HEK293 (cell line): ENCODE measurements around the gene KRT78.

Source experiments
- ATF2 ChIP-seq: fragments of 450-650 bp; formaldehyde crosslinking; IDR thresholded peaks from 2 replicates; pipeline ENCODE4 v1.5.1; 2016; ENCODE audit warnings: missing biosample characterization, missing genetic modification characterization, low read depth
- MYNN ChIP-seq: fragments of 450-650 bp; formaldehyde crosslinking; IDR thresholded peaks from 2 replicates; pipeline ENCODE4 v1.5.1; 2016; ENCODE audit warnings: missing biosample characterization, missing genetic modification characterization, borderline replicate concordance
- ZNF138 ChIP-seq: fragments of 450-650 bp; formaldehyde crosslinking; IDR thresholded peaks from 2 replicates; pipeline ENCODE4 v1.5.1; 2016; ENCODE audit warnings: missing biosample characterization, missing genetic modification characterization, borderline replicate concordance
- ZNF302 ChIP-seq: fragments of 450-650 bp; formaldehyde crosslinking; IDR thresholded peaks from 2 replicates; pipeline ENCODE4 v1.5.1; 2016; ENCODE audit warnings: missing biosample characterization, missing genetic modification characterization, low read depth
- ZNF660 ChIP-seq: fragments of 450-650 bp; IDR thresholded peaks from 2 replicates; pipeline ENCODE4 v1.5.1; 2018; ENCODE audit warnings: missing biosample characterization, mild to moderate bottlenecking, missing genetic modification characterization
- ZNF791 ChIP-seq: fragments of 450-650 bp; formaldehyde crosslinking; IDR thresholded peaks from 2 replicates; pipeline ENCODE4 v1.5.1; 2016; ENCODE audit warnings: missing biosample characterization, missing genetic modification characterization
- TF ChIP-seq, protein P1 (sequence below): fragments of 450-650 bp; formaldehyde crosslinking; IDR thresholded peaks from 2 replicates; pipeline ENCODE4 v1.5.1; 2016; ENCODE audit warnings: missing biosample characterization, missing genetic modification characterization
- TF ChIP-seq, protein P2 (sequence below): fragments of 450-650 bp; formaldehyde crosslinking; IDR thresholded peaks from 2 replicates; pipeline ENCODE4 v1.5.1; 2016; ENCODE audit warnings: missing biosample characterization, missing genetic modification characterization

GRCh38 chr12:52796429-52796794 lies 52.4 kb downstream of the KRT78 start:
- TF ChIP-seq MYNN (tag by site-specific recombination) (no peak), ZNF791 (tag by site-specific recombination) (no peak), ATF2 (tag by site-specific recombination) (no peak), ZNF660 (tag by site-specific recombination) (no peak), ZNF302 (tag by site-specific recombination) (no peak), ZNF138 (tag by site-specific recombination) (no peak)
- TF ChIP-seq, protein P1, sequence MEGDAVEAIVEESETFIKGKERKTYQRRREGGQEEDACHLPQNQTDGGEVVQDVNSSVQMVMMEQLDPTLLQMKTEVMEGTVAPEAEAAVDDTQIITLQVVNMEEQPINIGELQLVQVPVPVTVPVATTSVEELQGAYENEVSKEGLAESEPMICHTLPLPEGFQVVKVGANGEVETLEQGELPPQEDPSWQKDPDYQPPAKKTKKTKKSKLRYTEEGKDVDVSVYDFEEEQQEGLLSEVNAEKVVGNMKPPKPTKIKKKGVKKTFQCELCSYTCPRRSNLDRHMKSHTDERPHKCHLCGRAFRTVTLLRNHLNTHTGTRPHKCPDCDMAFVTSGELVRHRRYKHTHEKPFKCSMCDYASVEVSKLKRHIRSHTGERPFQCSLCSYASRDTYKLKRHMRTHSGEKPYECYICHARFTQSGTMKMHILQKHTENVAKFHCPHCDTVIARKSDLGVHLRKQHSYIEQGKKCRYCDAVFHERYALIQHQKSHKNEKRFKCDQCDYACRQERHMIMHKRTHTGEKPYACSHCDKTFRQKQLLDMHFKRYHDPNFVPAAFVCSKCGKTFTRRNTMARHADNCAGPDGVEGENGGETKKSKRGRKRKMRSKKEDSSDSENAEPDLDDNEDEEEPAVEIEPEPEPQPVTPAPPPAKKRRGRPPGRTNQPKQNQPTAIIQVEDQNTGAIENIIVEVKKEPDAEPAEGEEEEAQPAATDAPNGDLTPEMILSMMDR (tag by site-specific recombination) = no peak
- TF ChIP-seq, protein P2, sequence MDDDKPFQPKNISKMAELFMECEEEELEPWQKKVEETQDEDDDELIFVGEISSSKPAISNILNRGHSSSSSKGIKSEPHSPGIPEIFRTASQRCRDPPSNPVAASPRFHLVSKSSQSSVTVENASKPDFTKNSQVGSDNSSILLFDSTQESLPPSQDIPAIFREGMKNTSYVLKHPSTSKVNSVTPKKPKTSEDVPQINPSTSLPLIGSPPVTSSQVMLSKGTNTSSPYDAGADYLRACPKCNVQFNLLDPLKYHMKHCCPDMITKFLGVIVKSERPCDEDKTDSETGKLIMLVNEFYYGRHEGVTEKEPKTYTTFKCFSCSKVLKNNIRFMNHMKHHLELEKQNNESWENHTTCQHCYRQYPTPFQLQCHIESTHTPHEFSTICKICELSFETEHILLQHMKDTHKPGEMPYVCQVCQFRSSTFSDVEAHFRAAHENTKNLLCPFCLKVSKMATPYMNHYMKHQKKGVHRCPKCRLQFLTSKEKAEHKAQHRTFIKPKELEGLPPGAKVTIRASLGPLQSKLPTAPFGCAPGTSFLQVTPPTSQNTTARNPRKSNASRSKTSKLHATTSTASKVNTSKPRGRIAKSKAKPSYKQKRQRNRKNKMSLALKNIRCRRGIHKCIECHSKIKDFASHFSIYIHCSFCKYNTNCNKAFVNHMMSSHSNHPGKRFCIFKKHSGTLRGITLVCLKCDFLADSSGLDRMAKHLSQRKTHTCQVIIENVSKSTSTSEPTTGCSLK (tag by site-specific recombination) = no peak
